ENCODE results near the gene B9D2.

Gene B9D2

GRCh38 chr19:41332468-41332867 lies 31.5 kb downstream of the B9D2 start:
- H3K4me3 ChIP-seq (ENCODE audit: low read length), result no peak overlapping the region
- peaks cover 48% of the 10 kb centered on the region for H3K36me3 ChIP-seq (ENCODE audit: insufficient read depth, low read length)
- H3K4me2 ChIP-seq (ENCODE audit: low read length), result no peak overlapping the region
- H3K9ac ChIP-seq (ENCODE audit: low read depth, low read length), result no peak overlapping the region
- H3K9me3 ChIP-seq (replicated peaks; ENCODE audit: low read length), result no peaks in the 10 kb centered on the region
- no peaks in the 10 kb centered on the region for H3K27me3 ChIP-seq (ENCODE audit: control insufficient read depth, insufficient read depth, low read length)
- H3K4me1 ChIP-seq (ENCODE audit: control insufficient read depth, insufficient read depth, low read length), result peaks cover 14% of the 10 kb centered on the region

- H3K27me3 ChIP-seq (ENCODE audit: control insufficient read depth, insufficient read depth, low read length), result no peaks in the 10 kb centered on the region
- no peak overlapping the region for H3K9ac ChIP-seq (ENCODE audit: low read depth, low read length)
- peaks cover 48% of the 10 kb centered on the region for H3K36me3 ChIP-seq (ENCODE audit: insufficient read depth, low read length)
- H3K4me2 ChIP-seq (ENCODE audit: low read length), result no peak overlapping the region
- H3K4me1 ChIP-seq (ENCODE audit: control insufficient read depth, insufficient read depth, low read length), result peaks cover 18% of the 10 kb centered on the region
- no peak overlapping the region for H3K4me3 ChIP-seq (ENCODE audit: low read length)
- no peaks in the 10 kb centered on the region for H3K9me3 ChIP-seq (replicated peaks; ENCODE audit: low read length)
Observed at GRCh38 chr19:41332000-41332399, 31.9 kb downstream of the B9D2 start.

- Histone ChIP-seq H3K9me3 (replicated peaks; ENCODE audit: low read length) (no peaks in the 10 kb centered on the region), H3K4me1 (ENCODE audit: control insufficient read depth, insufficient read depth, low read length) (peaks cover 27% of the 10 kb centered on the region), H3K36me3 (ENCODE audit: insufficient read depth, low read length) (peaks cover 43% of the 10 kb centered on the region), H3K4me2 (ENCODE audit: low read length) (no peak overlapping the region), H3K4me3 (ENCODE audit: low read length) (no peak overlapping the region), H3K27me3 (ENCODE audit: control insufficient read depth, insufficient read depth, low read length) (no peaks in the 10 kb centered on the region), H3K9ac (ENCODE audit: low read depth, low read length) (no peak overlapping the region)
Observed at GRCh38 chr19:41330946-41331678, 32.8 kb downstream of the B9D2 start.

GRCh38 chr19:41330481-41330880 lies 33.5 kb downstream of the B9D2 start:
- H3K9ac ChIP-seq (ENCODE audit: low read depth, low read length), result no peak overlapping the region
- H3K4me1 ChIP-seq (ENCODE audit: control insufficient read depth, insufficient read depth, low read length), result peaks cover 34% of the 10 kb centered on the region
- no peaks in the 10 kb centered on the region for H3K27me3 ChIP-seq (ENCODE audit: control insufficient read depth, insufficient read depth, low read length)
- H3K4me3 ChIP-seq (ENCODE audit: low read length), result no peak overlapping the region
- no peaks in the 10 kb centered on the region for H3K9me3 ChIP-seq (replicated peaks; ENCODE audit: low read length)
- peaks cover 40% of the 10 kb centered on the region for H3K36me3 ChIP-seq (ENCODE audit: insufficient read depth, low read length)
- no peak overlapping the region for H3K4me2 ChIP-seq (ENCODE audit: low read length)

GRCh38 chr19:41328842-41329225 lies 35.1 kb downstream of the B9D2 start:
- no peak overlapping the region for H3K9ac ChIP-seq (ENCODE audit: low read depth, low read length)
- H3K4me1 ChIP-seq (ENCODE audit: control insufficient read depth, insufficient read depth, low read length), result peaks cover 50% of the 10 kb centered on the region
- H3K4me3 ChIP-seq (ENCODE audit: low read length), result no peak overlapping the region
- H3K4me2 ChIP-seq (ENCODE audit: low read length), result no peak overlapping the region
- H3K27me3 ChIP-seq (ENCODE audit: control insufficient read depth, insufficient read depth, low read length), result no peaks in the 10 kb centered on the region
- peaks cover 40% of the 10 kb centered on the region for H3K36me3 ChIP-seq (ENCODE audit: insufficient read depth, low read length)
- H3K9me3 ChIP-seq (replicated peaks; ENCODE audit: low read length), result no peaks in the 10 kb centered on the region

GRCh38 chr19:41328157-41328841 lies 35.6 kb downstream of the B9D2 start:
- H3K4me3 ChIP-seq (ENCODE audit: low read length), result peak overlapping the region; percentile 12
- H3K4me2 ChIP-seq (ENCODE audit: low read length), result peak overlapping the region; percentile 76
- no peaks in the 10 kb centered on the region for H3K9me3 ChIP-seq (replicated peaks; ENCODE audit: low read length)
- H3K27me3 ChIP-seq (ENCODE audit: control insufficient read depth, insufficient read depth, low read length), result no peaks in the 10 kb centered on the region
- H3K36me3 ChIP-seq (ENCODE audit: insufficient read depth, low read length), result peaks cover 36% of the 10 kb centered on the region
- peak overlapping the region; percentile 12 for H3K9ac ChIP-seq (ENCODE audit: low read depth, low read length)
- peaks cover 55% of the 10 kb centered on the region for H3K4me1 ChIP-seq (ENCODE audit: control insufficient read depth, insufficient read depth, low read length)

GRCh38 chr19:41327576-41328156 lies 36.3 kb downstream of the B9D2 start:
- H3K4me1 ChIP-seq (ENCODE audit: control insufficient read depth, insufficient read depth, low read length), result peaks cover 62% of the 10 kb centered on the region
- H3K9ac ChIP-seq (ENCODE audit: low read depth, low read length), result peak overlapping the region; percentile 12
- no peaks in the 10 kb centered on the region for H3K9me3 ChIP-seq (replicated peaks; ENCODE audit: low read length)
- H3K27me3 ChIP-seq (ENCODE audit: control insufficient read depth, insufficient read depth, low read length), result no peaks in the 10 kb centered on the region
- peak overlapping the region; percentile 12 for H3K4me3 ChIP-seq (ENCODE audit: low read length)
- peaks cover 39% of the 10 kb centered on the region for H3K36me3 ChIP-seq (ENCODE audit: insufficient read depth, low read length)
- H3K4me2 ChIP-seq (ENCODE audit: low read length), result peak overlapping the region; percentile 76

- Histone ChIP-seq H3K4me3 (ENCODE audit: low read length) (peak overlapping the region; percentile 12), H3K9me3 (replicated peaks; ENCODE audit: low read length) (no peaks in the 10 kb centered on the region), H3K4me1 (ENCODE audit: control insufficient read depth, insufficient read depth, low read length) (peaks cover 67% of the 10 kb centered on the region), H3K36me3 (ENCODE audit: insufficient read depth, low read length) (peaks cover 38% of the 10 kb centered on the region), H3K27me3 (ENCODE audit: control insufficient read depth, insufficient read depth, low read length) (no peaks in the 10 kb centered on the region), H3K4me2 (ENCODE audit: low read length) (peak overlapping the region; percentile 76), H3K9ac (ENCODE audit: low read depth, low read length) (peak overlapping the region; percentile 12)
Observed at GRCh38 chr19:41327076-41327575, 36.8 kb downstream of the B9D2 start.

GRCh38 chr19:41325947-41326706 lies 37.8 kb downstream of the B9D2 start:
- H3K4me1 ChIP-seq (ENCODE audit: control insufficient read depth, insufficient read depth, low read length), result peaks cover 77% of the 10 kb centered on the region
- H3K27me3 ChIP-seq (ENCODE audit: control insufficient read depth, insufficient read depth, low read length), result no peaks in the 10 kb centered on the region
- H3K4me3 ChIP-seq (ENCODE audit: low read length), result peak overlapping the region; percentile 48
- H3K9me3 ChIP-seq (replicated peaks; ENCODE audit: low read length), result no peaks in the 10 kb centered on the region
- H3K4me2 ChIP-seq (ENCODE audit: low read length), result peak overlapping the region; percentile 76
- H3K9ac ChIP-seq (ENCODE audit: low read depth, low read length), result peak overlapping the region; percentile 86
- peaks cover 36% of the 10 kb centered on the region for H3K36me3 ChIP-seq (ENCODE audit: insufficient read depth, low read length)

GRCh38 chr19:41325640-41325946 lies 38.4 kb downstream of the B9D2 start:
- Histone ChIP-seq H3K9me3 (replicated peaks; ENCODE audit: low read length) (no peaks in the 10 kb centered on the region), H3K36me3 (ENCODE audit: insufficient read depth, low read length) (peaks cover 40% of the 10 kb centered on the region), H3K9ac (ENCODE audit: low read depth, low read length) (peak overlapping the region; percentile 86), H3K27me3 (ENCODE audit: control insufficient read depth, insufficient read depth, low read length) (no peaks in the 10 kb centered on the region), H3K4me3 (ENCODE audit: low read length) (peak overlapping the region; percentile 48), H3K4me2 (ENCODE audit: low read length) (peak overlapping the region; percentile 76), H3K4me1 (ENCODE audit: control insufficient read depth, insufficient read depth, low read length) (peaks cover 82% of the 10 kb centered on the region)
